ENCODE data around the gene PRKG1.

GRCh38 chr10:51397695-51398094 is 323.4 kb downstream of the PRKG1 start:
- TF ChIP-seq POLR2AphosphoS5 (IDR thresholded peaks at IDR 0.05) (peak; percentile 60 to 70), POLR2A (IDR thresholded peaks at IDR 0.05; ENCODE audit: low read depth) (no peak)

Measured in esophagus muscularis mucosa (tissue), 2 donors.